Dedifferentiated amniotic fluid mesenchymal stem cell (primary cell): ENCODE data around the gene GADD45B.
A peak's percentile ranks its signal among the peaks of the same experiment; 100 is the strongest.
"Not testable (repeated sequence)": the region's sequence is repeated elsewhere in the genome, so short reads cannot be mapped to it uniquely, and the experiment has no call there.

Source experiments
- DNase-seq: peaks from one replicate; pipeline ENCODE4 v3.0.0-alpha.2; 2016; ENCODE audit errors: extremely low spot score

Gene GADD45B

GRCh38 chr19:2443785-2444182 lies 32.1 kb upstream of the GADD45B start:
- no peak for DNase-seq

DNA sequence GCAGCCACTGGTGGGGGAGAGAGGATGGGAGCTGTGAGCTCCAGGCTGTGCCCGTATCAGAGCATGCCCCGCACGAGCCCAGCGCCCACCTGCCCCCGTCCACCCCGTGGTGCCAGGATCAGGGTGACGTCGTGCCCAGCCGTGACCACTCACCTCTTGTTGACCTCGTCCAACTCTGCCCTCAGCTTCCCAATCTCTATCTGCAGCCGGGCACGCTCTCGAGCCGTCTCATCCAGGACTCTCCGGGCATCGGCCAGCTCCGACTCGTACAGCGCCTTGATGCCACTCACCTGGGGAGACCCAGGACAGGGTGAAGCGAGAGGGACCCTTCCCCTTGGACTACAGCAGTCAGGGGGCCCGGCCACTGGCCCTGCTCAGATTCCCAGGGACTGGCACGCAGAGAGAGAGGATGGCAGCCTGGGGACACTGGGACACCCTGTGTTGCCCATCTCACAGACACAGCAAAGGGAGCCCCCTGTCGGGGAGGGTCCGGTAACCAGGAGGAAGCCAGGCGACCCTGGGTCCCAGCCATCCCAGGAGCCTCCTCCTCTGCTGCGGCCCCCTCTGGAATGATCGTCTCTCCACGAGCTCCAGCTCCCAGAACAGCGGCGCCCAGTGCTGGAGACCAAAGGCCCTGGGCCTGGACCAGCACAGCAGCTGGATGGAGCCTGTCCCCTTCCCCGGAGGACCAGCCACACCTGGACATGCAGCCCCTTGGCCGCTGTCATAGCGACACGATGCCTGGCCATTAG lies 31.5 kb upstream of the GADD45B start:
- DNase-seq, result no peak

- no peak for DNase-seq
Measured at GRCh38 chr19:2446381-2446780, 29.5 kb upstream of the GADD45B start.

DNA sequence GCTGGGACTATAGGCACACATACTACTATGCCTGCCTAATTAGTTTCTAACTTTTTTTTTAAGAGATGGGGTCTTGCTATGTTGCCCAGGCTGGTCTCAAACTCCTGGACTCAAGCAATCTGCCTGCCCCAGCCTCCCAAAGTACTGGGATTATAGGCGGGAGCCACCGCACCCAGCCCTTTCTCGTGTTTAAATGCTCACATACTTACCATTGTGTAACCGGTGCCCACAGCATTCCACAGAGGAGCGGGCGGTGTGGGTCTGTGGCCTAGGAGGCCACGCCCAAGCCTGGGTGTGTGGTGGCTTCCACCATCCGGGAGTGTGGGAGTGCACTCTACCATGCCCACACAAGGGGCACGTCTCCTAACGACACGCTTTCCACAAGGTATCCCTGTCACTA lies 26.9 kb upstream of the GADD45B start:
- DNase-seq, result no peak

GRCh38 chr19:2451138-2451537 lies 24.8 kb upstream of the GADD45B start:
- DNase-seq, result no peak

DNA sequence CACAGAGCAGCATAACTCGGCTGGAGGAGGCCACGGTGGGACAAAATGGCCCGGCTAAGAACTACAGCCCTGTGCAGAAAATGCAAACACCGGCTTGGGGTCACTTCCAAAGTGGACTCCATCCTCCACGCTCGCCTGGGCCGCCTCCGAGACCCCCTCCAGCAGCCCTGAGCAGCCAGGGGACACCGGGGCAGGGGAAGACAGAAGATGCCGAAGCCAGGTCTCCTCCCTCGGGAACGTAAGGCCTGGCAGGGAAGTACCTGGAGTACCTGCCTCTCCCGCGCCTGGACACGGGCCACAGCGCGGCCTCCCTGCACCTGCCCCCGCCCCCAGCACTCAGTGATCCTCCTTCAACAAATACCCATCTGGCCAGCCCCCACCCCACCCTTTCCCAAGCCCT lies 24.2 kb upstream of the GADD45B start:
- DNase-seq, result no peak

GRCh38 chr19:2453431-2454025 lies 22.4 kb upstream of the GADD45B start:
- no peak for DNase-seq

GRCh38 chr19:2454199-2454961 lies 21.5 kb upstream of the GADD45B start:
- DNase-seq, result no peak

GRCh38 chr19:2454962-2455850 lies 20.7 kb upstream of the GADD45B start:
- DNase-seq, result no peak

DNA sequence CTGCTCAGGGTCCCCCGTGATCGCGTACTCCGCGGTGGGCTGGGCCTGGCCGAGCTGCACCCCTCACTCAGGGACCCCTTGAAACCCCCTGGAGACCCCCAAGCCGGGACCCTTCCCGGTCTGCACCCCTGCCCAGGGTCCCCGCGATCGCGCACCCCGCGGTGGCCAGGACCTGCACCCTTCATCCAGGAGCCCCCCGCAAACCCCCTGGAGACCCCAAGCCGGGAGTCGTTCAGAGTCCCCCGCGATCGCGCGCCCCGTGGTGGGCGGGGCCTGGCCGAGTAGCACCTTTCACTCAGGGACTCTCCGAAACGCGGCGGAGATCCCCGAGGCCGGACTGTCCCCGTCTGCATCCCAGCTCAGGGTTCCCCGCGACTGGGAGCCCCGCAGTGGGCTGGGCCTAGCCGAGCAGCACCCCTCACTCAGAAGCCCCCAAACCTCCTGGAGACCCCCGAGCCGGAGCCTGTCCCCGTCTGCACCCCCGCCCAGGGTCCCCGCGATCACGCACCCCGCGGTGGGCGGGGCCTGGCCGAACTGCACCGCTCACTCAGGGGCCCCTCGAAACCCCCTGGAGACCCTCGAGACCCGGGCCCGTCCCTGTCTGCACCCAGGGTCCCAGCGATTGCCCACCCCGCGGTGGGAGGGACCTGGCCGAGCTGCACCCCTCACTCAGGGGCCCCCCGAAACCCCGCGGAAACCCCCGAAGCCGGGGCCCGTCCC lies 19.9 kb upstream of the GADD45B start:
- DNase-seq, result no peak

DNA sequence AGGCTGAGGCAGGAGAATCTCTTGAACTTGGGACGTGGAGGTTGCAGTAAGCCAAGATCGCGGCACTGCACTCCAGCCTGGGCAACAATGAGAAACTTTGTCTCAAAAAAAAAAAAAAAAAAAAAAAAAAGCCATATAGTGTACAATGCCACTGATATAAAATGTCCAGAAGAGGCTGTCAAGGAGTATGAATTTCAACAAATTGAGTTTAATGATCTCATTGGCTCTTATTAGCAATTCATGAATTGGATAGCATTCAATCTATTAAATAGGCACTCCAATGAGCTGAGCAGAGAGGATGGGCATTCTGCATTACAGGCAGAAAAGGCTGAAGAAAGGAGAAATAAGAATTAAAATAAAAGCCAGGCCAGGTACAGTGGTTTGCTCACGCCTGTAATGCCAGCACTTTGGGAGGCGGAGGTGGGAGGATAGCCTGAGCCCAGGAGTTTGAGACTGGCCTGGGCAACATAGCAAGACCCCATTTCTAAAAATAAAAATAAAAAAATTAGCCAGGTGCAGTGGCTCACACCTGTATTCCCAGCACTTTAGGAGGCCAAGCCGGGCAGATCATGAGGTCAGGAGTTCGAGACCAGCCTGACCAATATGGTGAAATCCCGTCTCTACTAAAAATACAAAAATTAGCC lies 18.4 kb upstream of the GADD45B start:
- no peak for DNase-seq

- no peak for DNase-seq
Measured at GRCh38 chr19:2458054-2458453, 17.9 kb upstream of the GADD45B start.

DNA sequence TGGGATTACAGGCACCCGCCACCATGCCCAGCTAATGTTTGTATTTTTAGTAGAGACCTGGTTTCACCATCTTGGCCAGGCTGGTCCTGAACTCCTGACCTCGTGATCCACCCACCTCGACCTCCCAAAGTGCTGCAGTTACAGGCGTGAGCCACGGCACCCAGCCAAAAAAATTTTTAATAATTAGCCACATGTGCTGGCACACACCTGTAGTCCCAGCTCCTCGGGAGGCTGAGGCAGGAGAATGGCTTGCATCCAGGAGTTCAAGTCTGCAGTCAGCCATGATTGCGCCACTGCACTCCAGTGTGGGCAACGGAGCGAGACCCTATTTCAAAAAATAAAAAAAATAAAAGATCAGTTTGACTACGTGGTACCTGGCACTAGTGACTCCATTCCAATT lies 17.2 kb upstream of the GADD45B start:
- not testable (repeated sequence) for DNase-seq

- DNase-seq, result no peak
Measured at GRCh38 chr19:2460245-2460644, 15.7 kb upstream of the GADD45B start.

GRCh38 chr19:2461751-2462634 lies 13.9 kb upstream of the GADD45B start:
- DNase-seq, result no peak

DNA sequence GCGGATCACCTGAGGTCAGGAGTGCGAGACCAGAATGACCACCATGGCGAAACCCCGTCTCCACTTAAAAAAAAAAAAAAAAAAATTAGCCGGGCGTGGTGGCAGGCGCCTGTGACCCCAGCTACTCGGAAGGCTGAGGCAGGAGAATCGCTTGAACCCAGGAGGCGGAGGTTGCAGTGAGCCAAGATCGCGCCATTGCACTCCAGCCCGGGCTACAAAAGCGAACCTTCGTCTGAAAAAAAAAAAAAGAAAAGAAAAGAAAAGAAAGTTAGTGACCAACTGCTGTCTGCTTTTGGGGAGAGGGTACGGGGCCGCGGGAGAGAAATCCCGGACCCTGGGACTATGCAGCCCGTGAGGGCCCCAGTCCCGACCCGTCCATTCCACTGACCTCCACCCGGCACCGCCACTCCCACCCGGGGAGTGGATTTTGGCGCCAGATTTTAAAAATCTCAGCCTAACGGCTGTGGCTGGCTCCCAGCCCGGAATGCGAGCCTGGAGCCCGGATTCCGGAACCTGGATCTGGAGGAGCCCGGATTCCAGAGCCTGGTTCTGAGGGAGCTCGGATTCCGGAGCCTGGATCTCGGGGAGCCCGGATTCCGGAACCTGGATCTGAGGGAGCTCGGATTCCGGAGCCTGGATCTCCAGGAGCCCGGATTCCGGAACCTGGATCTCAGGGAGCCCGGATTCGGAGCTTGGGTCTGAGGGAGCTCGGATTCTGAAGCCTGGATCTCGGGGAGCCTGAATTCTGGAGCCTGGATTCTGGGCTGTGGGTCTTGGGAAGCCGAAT lies 13.1 kb upstream of the GADD45B start:
- DNase-seq, result peak; percentile 91

DNA sequence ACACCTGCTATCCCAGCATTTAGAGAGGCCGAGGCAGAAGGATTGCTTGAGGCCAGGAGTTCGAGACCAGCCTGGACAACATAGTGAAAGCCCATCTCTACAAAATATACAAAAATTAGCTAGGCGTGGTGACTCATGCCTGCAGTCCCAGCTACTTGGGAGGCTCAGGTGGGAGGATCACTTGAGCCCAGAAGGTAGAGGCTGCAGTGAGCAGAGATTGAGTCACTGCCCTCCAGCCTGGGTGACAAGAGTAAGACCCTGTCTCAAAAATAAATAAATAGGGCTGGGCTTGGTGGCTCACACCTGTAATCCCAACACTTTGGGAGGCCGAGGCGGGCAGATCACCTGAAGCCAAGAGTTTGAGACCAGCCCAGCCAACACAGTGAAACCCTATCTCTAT lies 12.2 kb upstream of the GADD45B start:
- not testable (repeated sequence) for DNase-seq

DNA sequence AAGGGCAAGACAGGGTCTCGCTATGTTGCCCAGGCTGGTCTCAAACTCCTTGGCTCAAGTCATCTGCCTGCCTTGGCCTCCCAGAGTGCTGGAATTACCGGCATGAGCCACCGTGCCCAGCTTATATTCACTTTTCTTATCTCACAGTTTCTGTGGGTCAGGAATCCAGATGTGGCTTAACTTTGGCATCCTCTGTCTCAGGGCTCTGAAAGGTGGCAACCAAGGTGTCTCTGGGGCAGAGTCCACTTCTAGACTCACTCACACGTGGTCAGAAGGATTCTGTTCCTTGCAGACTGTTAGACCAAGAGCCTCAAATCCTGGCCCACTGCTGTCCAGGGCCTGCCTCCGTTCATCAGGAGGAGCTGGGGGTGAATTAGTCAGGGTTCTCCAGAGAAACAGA lies 11.5 kb upstream of the GADD45B start:
- no peak for DNase-seq

DNA sequence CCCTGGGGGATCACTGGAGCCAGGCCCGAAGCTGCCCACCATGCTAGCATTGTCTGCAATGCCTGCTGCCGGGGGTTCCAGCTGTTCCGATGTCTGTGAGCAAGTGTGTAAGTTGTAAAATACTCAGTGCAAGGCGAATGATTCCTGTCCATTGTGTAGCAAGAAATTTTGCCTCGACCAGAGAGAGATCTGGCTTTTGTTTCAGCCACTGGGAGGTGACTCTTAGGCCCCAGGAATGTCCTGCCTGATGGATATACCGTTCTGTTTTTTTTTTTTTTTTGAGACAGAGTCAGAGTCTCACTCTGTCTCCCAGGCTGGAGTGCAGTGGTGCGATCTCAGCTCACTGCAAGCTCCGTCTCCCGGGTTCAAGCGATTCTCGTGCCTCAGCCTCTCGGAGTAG lies 7.3 kb upstream of the GADD45B start:
- DNase-seq, result no peak
